HEK293T (cell line): ENCODE measurements around the gene TAF1B.

Source experiments
- ARNT ChIP-seq: fragments of 450-650 bp; IDR thresholded peaks from 2 replicates; pipeline ENCODE4 v1.6.1; 2017; ENCODE audit warnings: mild to moderate bottlenecking
- CTBP1 ChIP-seq: fragments of 450-650 bp; IDR thresholded peaks from 2 replicates; pipeline ENCODE4 v1.6.1; 2016; ENCODE audit warnings: borderline replicate concordance
- FOXM1 ChIP-seq: fragments of 450-650 bp; IDR thresholded peaks from 2 replicates; pipeline ENCODE4 v1.6.1; 2017; ENCODE audit warnings: mild to moderate bottlenecking, borderline replicate concordance
- NFRKB ChIP-seq: fragments of 450-650 bp; IDR thresholded peaks from 2 replicates; pipeline ENCODE4 v1.6.1; 2016; ENCODE audit warnings: mild to moderate bottlenecking, moderate library complexity
- PKNOX1 ChIP-seq: fragments of 450-650 bp; IDR thresholded peaks from 2 replicates; pipeline ENCODE4 v1.6.1; 2016
- SP1 ChIP-seq: fragments of 450-650 bp; IDR thresholded peaks from 2 replicates; pipeline ENCODE4 v1.6.1; 2017
- SUZ12 ChIP-seq: fragments of 450-650 bp; IDR thresholded peaks from 2 replicates; pipeline ENCODE4 v1.6.1; 2016; ENCODE audit warnings: mild to moderate bottlenecking
- TARDBP ChIP-seq: fragments of 450-650 bp; IDR thresholded peaks from 2 replicates; pipeline ENCODE4 v1.6.1; 2016

- TF ChIP-seq SUZ12 (no peak), CTBP1 (no peak), ARNT (no peak), SP1 (no peak), TARDBP (no peak), PKNOX1 (no peak), FOXM1 (no peak), NFRKB (no peak)
Measured at GRCh38 chr2:9975805-9976447, 132.7 kb downstream of the TAF1B start.
